ENCODE measurements around the gene ABCC9.

- TF ChIP-seq, protein P1, sequence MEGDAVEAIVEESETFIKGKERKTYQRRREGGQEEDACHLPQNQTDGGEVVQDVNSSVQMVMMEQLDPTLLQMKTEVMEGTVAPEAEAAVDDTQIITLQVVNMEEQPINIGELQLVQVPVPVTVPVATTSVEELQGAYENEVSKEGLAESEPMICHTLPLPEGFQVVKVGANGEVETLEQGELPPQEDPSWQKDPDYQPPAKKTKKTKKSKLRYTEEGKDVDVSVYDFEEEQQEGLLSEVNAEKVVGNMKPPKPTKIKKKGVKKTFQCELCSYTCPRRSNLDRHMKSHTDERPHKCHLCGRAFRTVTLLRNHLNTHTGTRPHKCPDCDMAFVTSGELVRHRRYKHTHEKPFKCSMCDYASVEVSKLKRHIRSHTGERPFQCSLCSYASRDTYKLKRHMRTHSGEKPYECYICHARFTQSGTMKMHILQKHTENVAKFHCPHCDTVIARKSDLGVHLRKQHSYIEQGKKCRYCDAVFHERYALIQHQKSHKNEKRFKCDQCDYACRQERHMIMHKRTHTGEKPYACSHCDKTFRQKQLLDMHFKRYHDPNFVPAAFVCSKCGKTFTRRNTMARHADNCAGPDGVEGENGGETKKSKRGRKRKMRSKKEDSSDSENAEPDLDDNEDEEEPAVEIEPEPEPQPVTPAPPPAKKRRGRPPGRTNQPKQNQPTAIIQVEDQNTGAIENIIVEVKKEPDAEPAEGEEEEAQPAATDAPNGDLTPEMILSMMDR (IDR thresholded peaks at IDR 0.05), result no peak
- TF ChIP-seq FOSL2 (IDR thresholded peaks at IDR 0.05; ENCODE audit: borderline replicate concordance, low read depth), result no peak
- no peak for TF ChIP-seq POLR2AphosphoS5 (IDR thresholded peaks at IDR 0.05; ENCODE audit: low read depth, low read length)
Observed at GRCh38 chr12:21940549-21941505, at the start of gene ABCC9.
